ENCODE results near the gene CCR1.

The CCR1 gene

DNA sequence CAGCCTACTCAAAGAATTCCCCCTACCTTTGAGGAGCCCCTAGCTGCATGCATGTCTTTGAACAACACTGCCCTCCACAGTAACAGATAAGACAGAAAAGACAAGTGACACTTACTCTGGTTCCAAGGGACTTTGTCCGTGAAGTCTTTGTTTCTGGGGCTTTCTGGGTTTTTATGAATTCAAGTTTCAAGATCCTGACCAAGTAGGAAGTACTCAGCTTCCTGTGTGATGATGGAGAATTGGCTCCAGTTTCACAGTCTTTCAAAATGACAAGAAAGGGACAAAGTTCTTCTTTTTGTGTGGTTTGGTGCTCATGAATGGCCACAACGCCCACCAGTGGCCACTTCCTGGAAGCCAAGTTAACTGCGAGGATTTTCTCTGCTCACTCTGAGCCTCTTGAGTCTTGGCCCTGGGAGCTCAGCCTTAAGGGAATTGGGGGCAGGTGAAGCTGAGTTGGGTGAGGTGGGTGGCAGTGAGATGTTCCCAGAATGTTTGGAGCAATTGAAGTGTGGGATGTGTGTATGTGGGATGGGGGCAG, at the start of gene CCR1:
TSS of gene CCR1 (minus strand) at position 147 of the 538 bp plus-strand sequence. CDS start 4,000 bp downstream, outside the sequence.
- DNase-seq (ENCODE audit: low read depth in 2 of 3, low spot score in 1 of 3), result peak; percentile 44 to 55 (median 50)

DNA sequence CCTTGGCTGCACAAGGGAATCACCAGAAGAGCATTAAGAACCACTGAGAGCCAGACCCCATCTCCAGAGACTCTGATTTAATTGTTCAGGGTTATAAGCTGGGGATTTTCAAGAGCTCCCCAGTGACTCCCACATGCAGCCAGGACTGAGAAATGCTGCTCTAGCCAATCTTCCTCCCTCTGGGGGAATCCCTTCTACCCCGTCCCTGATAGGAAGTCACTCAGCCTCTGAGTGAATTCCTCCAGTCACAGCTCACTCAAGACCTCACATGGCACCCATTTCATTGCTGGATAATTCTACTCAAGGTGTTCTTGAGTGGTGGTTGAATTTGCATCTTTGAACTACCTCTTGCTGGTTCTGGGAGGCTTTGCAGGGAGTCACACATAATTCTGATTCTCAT, 44.9 kb upstream of the CCR1 start:
- no peak for DNase-seq (ENCODE audit: low read depth in 2 of 3, low spot score in 1 of 3)

DNA sequence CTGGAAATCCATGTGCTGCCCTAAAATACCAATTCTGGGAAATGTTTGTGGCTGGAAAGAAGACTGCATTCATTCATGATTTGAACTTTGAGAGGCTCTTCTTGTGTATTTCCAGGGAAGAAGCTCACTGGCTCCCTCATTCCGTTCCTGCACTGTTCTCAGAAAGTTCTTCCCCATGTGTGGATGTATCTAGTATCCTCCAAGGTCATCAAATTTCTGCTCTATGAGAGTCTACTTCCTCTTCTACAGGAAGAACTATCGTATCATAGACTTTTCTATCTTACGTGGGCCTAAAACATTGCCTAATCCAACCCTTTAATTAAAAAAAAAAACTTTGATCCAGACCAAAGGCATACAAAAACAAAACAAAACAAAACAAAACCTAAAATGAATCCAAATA, 37.0 kb upstream of the CCR1 start:
- DNase-seq (ENCODE audit: low read depth in 2 of 3, low spot score in 1 of 3), result no peak

DNA sequence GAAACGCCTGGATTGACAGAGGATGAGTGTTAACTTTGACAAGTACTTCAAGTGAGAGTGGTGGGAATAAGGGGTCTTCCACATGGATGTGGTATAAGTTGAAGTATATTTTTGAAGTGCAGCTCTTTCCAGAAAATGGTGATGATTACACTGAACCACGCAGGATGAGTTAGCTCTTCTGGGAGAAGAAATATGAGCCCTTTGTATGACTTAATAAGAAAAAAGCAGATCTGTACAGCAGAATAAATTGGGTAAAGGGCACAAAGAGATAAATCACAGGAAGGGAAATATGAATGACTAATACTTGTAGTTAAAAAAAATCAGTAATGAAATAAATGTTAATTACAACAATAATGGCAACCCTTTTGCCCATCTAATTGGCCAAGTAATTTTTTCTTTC, 35.4 kb upstream of the CCR1 start:
- no peak for DNase-seq (ENCODE audit: low read depth in 2 of 3, low spot score in 1 of 3)

DNA sequence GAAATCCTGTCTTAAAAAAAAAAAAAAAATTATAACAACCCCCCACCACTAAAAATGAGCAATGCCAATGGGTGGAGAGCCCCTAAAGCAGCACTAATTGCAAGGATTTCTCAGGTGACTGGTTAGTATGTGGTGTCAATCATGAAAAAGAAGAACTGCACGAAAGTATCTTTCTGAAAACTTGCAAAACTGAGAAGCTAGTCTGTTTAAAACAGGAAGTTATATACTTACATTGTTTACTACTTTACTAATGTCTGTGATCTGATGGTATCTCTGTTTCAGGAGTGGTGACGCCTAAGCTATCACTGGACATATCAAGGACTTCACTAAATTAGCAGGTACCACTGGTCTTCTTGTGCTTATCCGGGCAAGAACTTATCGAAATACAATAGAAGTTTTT, 34.0 kb upstream of the CCR1 start, which contains the start of gene CCR3:
TSS of gene CCR3 (plus strand) at position 341 of the 400 bp plus-strand sequence. CDS start 22,699 bp downstream, outside the sequence.
- DNase-seq (ENCODE audit: low read depth in 2 of 3, low spot score in 1 of 3), result no peak

DNA sequence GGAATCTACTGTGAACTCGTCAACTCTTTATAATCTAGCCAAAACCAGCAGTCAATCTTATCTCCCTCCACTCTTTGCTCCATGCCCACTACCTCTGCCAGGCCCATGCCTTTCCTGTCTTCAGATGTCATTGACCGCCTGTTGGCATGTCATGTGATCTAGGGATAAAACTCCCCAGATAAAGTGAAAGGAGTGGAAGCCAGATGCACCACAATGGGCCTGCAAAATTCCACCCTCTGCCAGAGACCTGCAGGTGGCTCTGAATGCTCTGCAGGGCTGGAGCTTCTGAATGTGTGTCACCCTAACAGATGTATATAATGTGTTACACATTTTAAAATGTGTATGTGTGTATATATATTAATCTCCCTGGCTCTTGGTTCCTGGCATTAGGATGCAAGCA, 31.8 kb upstream of the CCR1 start:
- no peak for DNase-seq (ENCODE audit: low read depth in 2 of 3, low spot score in 1 of 3)

DNA sequence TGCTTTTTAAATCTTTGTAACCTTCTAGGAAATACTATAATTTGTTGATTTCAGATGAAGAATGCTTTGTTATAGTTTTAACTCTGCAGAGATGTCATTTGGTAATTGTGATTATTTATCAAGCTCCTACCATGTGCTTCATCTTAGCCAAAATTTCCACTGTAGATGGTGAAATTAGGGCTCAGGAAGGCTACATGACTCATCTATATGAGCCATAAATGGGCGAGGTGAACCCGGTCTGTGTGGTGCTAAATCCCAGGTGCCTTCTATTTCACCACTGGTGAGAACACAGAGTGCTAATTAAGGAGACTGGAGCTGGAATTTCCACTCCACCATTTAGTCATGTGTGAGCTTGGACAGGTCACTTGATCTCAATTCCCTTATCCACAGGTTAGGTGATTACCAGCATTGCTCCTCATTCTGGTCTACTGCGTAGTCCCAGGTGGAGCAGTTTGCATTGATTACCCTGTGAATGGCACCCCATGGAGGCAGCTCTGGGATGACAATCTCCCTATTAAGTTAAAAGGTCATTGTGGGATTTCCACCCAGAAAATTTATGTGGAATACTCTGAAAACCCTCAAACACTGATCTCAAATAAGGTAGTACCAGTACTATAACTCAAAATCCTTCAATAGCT, 31.3 kb upstream of the CCR1 start:
- DNase-seq (ENCODE audit: low read depth in 2 of 3, low spot score in 1 of 3), result no peak

DNA sequence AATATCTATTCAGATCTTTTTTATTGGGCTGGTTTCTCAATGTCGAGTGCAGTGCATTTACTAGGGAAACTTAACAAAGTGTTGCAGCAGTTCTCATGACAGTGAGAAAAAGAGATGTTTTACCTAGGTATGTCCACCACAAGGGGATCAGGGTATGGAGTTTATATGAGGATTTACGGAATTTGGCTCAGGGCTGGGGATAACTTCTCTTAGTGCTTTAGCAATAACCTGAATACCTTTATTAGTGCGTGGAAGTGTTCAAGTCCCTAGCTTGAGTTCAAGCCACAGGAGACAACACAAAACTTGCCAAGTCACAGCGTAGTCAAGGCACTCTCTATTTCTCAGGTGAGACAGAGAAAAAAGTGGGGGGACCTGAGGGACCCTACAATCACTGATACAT, 30.3 kb upstream of the CCR1 start:
- no peak for DNase-seq (ENCODE audit: low read depth in 2 of 3, low spot score in 1 of 3)

DNA sequence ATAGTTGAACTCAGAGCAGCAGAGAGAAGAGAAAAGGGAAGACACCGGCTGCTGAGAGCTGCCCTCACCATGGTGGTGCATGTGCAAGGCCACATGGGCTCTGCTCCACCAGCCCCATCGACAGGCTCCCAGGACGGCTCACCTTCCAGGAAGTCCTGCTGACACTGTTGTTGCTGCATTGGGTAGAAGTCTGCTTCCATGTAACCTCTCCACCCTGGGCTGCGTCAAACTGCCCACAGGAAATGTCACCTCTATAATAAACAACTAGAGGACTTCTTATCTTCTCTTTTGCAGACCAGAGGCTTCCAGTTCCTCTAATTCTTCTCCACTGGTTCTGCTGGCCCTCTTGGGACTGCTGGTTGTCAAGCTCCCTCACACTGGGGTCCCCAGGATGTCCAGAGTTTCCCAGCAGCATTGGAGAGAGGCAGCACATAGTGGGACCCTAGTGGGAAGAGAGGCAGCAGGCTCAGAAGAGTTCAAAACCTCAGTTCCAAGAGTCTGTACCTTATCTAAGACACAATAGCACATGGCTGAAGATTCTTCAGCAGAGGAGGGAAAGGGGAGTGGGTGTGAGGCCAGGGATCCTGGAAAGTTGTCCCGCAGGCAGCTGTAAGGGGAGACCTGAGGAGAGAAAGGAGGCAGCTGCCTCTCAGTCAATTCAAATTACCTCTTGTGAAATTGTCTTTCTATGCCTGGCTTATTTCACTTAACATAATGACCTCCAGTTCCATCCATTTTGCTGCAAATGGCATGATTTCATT, 28.4 kb upstream of the CCR1 start:
- no peak for DNase-seq (ENCODE audit: low read depth in 2 of 3, low spot score in 1 of 3)

DNA sequence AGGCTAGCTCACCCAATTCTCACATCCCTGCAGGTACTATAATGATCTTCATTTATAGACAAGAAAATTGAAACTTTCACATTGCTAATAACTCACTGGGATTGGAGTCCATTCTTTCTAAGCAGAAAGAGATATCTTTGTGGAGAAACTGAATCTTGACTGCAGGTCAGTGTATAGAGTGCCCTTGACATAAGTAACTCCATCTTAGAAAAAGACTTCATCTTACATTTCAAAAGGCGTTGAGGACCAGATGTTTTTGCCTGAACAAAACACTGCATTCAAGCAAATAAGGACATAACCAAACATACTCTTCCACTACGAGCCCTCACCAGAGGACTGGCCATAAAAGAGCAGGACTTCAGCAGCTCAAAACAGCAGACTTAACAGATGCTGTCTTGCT, 27.3 kb upstream of the CCR1 start:
- DNase-seq (ENCODE audit: low read depth in 2 of 3, low spot score in 1 of 3), result no peak

DNA sequence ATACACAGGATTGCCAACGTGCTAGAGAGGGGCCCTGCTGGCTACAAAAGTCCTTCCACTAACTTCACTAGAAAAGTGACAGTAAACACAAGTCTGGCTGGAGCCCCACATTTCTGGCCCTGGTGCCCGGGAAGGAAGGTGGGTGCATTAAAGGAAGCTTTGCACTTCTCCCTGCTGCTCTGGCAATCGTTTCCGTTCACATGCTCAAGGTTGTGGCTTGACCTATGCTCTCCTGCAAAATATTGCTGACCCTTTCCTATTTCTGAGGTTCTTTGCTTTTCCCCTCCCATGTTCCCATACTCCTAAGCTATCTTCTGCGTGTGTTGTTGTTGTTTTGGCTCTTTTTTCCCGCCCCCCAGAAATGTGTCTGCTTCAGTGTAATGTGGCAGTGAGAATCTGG, 25.1 kb upstream of the CCR1 start:
- no peak for DNase-seq (ENCODE audit: low read depth in 2 of 3, low spot score in 1 of 3)

DNA sequence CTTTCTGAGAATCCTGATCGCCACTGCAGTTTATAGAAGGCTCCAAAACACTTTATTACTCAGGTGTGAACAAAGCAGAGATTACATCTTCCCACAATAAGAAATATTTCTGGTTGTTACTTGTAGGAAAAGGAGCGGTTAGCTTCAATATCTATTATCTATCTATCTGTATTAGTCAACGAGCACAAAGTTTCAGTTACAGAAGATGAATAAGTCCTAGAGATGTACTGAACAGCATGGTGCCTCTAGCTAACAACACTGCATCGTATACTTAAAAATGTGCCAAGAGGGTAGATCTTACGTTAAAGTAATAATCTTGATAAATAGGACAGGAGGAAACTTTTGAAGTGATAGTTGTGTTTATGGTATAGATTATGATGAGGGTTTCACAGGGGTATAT, 23.2 kb upstream of the CCR1 start:
- no peak for DNase-seq (ENCODE audit: low read depth in 2 of 3, low spot score in 1 of 3)

DNA sequence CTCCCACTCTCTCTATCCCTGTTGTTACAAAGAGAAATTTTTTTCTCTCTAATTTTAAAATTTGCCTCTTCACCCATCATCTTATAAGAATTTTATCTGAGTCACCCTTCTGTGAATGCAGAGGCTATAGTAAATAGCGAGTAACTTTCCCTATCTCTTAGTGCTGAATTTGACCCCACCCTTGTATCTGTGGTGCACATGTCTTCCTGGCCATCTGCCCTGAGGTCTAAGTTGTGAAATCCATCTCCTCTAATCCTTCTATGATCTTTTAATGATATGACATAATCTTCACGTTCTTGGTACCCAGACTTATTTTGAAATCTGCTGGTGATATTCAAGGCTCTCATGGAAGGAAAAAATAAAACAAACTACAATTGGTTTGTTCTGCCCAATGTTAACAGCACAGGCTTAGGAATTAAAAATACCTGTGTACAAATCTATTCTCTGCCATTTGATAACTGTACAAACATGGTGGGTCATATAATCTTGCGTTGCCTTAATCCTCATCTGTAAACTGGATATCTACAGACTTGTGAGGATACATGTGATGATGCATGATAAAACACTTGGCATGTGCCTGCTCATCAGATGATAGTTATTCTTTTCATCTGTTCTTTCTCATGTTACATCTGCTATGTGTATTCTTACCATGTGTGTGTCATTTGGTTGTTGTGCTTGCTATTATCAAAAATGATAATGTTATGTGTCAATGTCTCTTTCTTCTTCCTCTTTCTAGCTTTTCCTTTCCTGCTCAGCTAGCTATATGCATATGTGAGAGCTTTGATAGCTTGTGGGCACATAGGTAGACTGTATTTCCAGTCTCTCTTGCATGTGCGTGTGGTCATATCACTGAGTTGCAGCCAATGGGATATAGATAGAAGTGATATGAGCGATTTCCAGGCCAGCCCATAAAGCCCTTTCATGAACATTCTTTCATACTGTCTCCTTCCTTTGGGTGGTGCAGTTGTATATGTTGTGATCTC, 20.4 kb upstream of the CCR1 start:
- DNase-seq (ENCODE audit: low read depth in 2 of 3, low spot score in 1 of 3), result no peak

DNA sequence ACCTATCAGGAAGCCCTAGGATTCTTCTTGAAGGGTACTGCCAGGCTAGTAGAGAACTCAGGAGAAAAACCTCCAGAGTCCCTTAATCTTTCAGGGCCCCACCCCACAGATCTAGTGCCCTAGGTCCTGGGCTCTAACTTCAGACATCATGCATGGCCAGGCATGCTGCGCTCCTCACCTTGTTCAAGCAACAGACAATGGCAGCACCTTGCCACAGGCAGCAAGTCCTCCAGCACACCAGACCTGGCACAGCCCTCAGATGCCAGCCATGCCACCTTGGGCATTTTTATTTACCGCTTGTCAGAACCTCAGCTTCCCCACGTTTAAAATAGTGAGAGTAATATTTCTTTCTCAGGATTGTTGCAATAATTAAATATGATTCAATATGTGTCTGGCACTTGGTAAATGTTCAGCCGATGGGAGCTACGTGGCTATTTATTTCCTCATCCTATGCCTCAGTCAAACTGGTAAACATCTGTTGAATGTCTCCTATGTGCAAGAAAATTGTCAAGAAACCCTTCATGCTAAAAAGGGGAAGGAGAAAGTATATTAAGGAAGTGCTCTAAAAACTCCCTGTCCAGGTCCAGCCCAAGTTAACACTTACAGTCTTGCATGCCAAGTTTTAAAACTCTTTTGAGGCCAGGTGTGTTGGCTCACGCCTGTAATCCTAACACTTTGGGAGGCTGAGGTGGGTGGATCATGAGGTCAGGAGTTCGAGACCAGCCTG, 14.5 kb upstream of the CCR1 start:
- no peak for DNase-seq (ENCODE audit: low read depth in 2 of 3, low spot score in 1 of 3)

DNA sequence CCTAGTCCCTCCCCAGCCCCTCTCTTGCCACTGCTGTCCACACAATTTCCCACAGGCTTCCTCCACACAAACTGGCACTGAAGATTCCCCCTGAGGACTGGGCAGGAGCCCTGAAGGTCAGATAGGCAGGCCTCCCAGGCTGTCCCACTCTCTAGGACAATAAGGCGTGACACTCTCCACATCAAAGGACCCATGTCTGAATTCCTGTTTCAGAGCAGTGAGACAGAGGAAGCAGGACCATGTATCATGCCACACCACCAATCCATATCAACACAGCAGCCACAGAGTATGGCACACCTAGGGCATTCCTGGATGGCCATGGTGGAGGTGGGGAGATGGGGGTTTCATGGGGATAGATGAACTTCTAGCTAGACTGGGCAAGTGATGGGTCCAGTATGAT, 13.8 kb upstream of the CCR1 start:
- DNase-seq (ENCODE audit: low read depth in 2 of 3, low spot score in 1 of 3), result no peak

DNA sequence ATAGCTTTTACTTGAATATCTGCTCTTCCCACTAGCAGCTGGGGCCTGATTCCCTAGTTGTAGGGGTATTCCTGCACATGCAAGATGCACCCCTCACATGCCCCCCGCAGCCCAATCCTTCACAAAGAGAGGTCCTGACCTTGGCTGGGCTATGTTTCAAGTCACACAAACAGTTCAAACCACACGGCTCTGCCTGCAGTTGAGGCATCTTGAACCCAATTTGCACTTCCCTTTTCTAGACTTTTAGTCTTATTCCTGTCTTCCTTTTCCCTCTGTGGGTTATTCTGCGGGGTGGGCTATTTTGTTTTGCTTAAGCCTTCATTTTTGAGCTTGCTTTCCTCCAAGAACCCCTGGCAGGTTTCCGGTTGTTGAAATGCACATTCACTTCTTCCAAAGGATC, 13.3 kb upstream of the CCR1 start:
- DNase-seq (ENCODE audit: low read depth in 2 of 3, low spot score in 1 of 3), result no peak

DNA sequence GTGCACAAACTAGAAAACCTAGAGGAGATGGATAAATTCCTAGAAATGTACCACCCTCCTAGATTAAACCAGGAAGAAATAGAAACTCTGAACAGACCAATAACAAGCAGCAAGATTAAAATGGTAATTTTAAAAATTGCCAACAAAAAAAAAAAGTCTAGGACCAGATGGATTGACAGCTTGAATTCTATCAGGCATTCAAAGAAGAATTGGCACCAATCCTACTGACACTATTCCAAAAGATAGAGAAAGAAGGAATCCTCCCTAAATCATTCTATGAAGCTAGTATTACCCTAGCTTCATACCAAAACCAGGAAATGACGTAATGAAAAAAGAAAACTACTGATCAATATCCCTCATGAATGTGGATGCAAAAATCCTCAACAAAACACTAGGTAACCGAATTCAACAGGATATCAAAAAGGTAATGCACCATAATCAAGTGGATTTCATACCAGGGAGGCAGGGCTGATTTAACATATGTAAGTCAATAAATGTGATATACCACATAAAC, 10.1 kb upstream of the CCR1 start:
- DNase-seq (ENCODE audit: low read depth in 2 of 3, low spot score in 1 of 3), result no peak

DNA sequence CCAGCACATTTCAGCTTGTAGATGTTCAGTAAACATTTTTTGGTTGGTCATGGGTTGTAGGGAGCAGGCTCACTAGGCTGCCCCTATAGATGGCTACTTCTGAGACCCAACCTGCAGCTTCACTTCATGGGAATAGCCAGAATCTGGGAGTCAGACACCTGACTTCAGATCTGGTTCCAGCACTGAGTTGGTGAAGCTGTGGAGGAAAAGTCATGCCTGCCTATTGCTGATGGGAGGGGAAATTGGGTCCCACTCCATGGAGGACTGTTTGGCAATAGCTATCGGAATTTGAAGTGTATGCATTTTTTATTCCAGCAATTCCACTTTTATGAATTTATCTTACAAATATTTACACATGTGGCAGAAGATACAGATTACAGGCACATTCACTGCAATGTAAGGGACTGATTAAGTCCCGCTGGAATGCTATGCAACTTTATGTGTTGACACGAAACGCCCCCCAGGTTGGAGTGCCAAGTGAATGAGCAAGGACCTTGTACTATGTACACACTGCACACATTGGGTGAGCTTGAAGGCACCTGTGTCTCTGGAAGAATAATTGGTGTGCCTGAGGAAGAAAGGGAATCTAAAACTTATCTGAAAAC, 7.8 kb upstream of the CCR1 start:
- DNase-seq (ENCODE audit: low read depth in 2 of 3, low spot score in 1 of 3), result no peak

DNA sequence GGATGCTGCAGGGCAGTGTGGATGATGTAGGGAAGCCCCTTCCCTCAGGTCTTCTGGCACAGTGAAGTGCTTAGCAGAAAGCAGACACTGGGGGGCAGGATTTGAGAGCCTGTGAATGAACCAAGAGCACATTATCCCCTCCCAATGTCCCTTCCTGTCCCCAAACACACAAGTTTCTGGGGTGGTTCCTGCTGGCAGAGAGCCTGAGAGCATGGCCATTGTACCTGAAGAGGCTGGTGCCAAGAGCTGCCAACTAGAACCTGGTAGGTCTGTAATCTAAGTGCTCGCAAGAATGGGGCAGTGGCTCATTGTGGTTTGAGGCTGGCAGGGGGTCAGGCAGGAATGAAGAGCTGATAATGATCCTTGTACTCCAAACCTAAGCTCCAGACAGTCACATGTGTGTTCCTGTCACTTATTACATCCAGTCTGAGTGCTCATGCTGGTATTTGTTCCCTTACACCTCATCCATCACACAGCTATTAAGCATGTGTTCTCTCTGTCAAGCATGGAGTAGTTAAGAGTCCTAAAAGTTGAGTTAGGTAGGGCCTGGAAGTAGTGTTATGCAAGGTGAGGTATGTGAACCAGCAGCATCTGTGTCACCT, 6.7 kb upstream of the CCR1 start:
- peak in 2 of 3 donors; percentile 8 to 10 for DNase-seq (ENCODE audit: low read depth in 2 of 3, low spot score in 1 of 3)

DNA sequence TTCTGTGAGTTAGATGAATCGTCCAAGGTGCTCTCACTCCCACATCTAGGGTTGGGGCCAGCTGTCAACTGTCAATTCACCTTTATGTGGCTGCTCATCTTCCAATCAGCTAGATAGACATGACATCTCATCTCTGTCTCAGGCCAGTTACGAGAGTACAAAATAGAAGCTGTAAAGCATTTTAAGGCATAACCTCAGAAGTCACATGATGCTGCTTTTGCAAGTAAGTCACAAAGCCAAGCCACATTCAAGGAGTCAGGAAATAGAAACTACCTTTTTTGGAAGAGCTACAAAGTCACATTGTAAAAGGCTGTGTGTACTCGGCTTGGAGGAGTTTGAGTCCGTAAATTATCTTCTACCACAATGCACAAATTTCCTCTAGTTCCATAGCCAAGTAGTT, 5.1 kb upstream of the CCR1 start:
- DNase-seq (ENCODE audit: low read depth in 2 of 3, low spot score in 1 of 3), result no peak

Data from stimulated activated CD4-positive, alpha-beta T cell treated with anti-CD3 and anti-CD28 coated beads, Interleukin-12 subunit alpha, Interleukin-12 subunit beta, amount 100 ng/mL, for 48 hours (primary cell).